Mesodermal cell (in vitro differentiated cells): Measurements from ENCODE around the gene TOP1.

Experiments used
- H3K27ac ChIP-seq: 2 replicates; pipeline ENCODE4 v1.7.0; 2013; ENCODE audit warnings: mild to moderate bottlenecking, low read depth, low read length, moderate library complexity; ENCODE audit not compliant: severe bottlenecking
- H3K36me3 ChIP-seq: 2 replicates; pipeline ENCODE4 v1.7.1; 2013; ENCODE audit warnings: mild to moderate bottlenecking, low read length, moderate library complexity; ENCODE audit not compliant: control insufficient read depth, insufficient read depth
- H3K4me1 ChIP-seq: one replicate; pipeline ENCODE4 v1.7.1; 2013; ENCODE audit warnings: mild to moderate bottlenecking, low read length; ENCODE audit not compliant: insufficient read depth, control insufficient read depth, poor library complexity, severe bottlenecking
- H3K4me3 ChIP-seq: 2 replicates; pipeline ENCODE4 v1.7.0; 2013; ENCODE audit warnings: low read length, control low read depth, mild to moderate bottlenecking; ENCODE audit not compliant: insufficient read depth, poor library complexity, severe bottlenecking; ENCODE audit errors: extremely low read depth
- H3K9me3 ChIP-seq: 2 replicates; pipeline ENCODE4 v1.7.1; 2013; ENCODE audit warnings: mild to moderate bottlenecking, low read length, moderate library complexity; ENCODE audit not compliant: control insufficient read depth
- WGBS, 2 experiments: methylation state at CpG; one replicate each; pipeline ENCODE4 v1.1.5; 2013; ENCODE audit warnings: missing lambda C conversion rate in 2 of 2; ENCODE audit not compliant: insufficient coverage in 2 of 2; 5-methylcytosine and 5-hydroxymethylcytosine counted together

Gene TOP1

GRCh38 chr20:41038149-41038877, 9.7 kb downstream of the TOP1 start:
- Histone ChIP-seq H3K4me1 (peaks cover 4% of the 10 kb centered on the region), H3K9me3 (no peaks in the 10 kb centered on the region), H3K27ac (no peak overlapping the region), H3K4me3 (no peak overlapping the region), H3K36me3 (peaks cover 78% of the 10 kb centered on the region)
- WGBS, 2 experiments: 80 to 90% methylated on average over 1 to 2 of the region's 4 CpGs

DNA sequence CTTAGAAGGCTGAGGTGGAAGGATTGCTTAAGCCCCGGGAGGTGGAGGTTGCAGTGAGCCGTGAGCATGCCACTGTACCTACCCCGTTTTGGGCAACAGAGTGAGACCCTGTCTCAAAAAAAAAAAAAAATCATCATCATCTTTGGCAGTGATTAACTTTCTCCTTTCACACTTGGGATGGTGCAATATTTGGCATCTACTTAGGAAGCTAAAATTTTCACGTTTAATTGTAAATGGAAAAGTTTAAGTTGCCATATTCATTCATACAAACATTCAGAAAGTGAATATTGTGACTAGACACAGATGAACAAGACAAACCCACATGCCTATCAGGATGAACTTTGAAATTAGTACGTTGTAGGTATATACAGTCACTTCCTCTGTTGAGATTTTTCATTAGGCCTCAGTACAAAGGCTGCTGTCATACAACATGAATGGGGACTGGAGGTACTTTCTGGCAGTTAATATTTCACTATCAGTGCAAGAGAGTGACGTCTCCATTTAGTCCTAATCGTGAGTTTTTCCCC, 10.3 kb downstream of the TOP1 start:
- WGBS, 2 experiments: 85 to 93% methylated on average over 2 of the region's 7 CpGs
- H3K36me3 ChIP-seq: peaks cover 77% of the 10 kb centered on the region
- no peak overlapping the region for H3K27ac ChIP-seq

GRCh38 chr20:41040855-41041254, 12.2 kb downstream of the TOP1 start:
- Histone ChIP-seq H3K9me3 (no peaks in the 10 kb centered on the region), H3K4me3 (no peak overlapping the region), H3K36me3 (peaks cover 59% of the 10 kb centered on the region), H3K27ac (no peak overlapping the region), H3K4me1 (no peaks in the 10 kb centered on the region)
- 100% methylated on average over 1 of the region's 1 CpG; no CpG with 5 or more reads in 1 of the 2 experiments for WGBS, 2 experiments

More for the DNA sequence above, 10.3 kb downstream of the TOP1 start:
- peaks cover 4% of the 10 kb centered on the region for H3K4me1 ChIP-seq
- H3K4me3 ChIP-seq: no peak overlapping the region
- H3K9me3 ChIP-seq: no peaks in the 10 kb centered on the region

DNA sequence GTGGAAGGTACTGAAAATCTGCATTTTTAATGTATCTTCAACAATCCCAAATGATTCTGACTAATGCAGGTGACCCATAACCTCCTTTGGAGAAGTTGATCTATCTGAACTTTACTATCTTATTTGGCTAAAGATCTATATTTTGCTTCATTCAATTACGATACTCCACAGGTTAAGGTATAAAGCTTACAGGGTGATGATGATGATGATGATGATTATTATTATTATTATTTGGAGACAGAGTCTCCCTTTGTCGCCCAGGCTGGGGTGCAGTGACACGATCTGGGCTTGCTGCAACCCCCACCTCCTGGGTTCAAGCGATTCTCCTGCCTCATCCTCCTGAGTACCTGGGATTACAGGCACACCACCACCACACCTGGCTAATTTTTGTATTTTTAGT, 13.1 kb downstream of the TOP1 start:
- 94 to 100% methylated on average over 3 of the region's 4 CpGs for WGBS, 2 experiments
- H3K9me3 ChIP-seq: no peaks in the 10 kb centered on the region
- no peak overlapping the region for H3K27ac ChIP-seq
- H3K4me1 ChIP-seq: peaks cover 6% of the 10 kb centered on the region
- H3K36me3 ChIP-seq: peaks cover 50% of the 10 kb centered on the region
- no peak overlapping the region for H3K4me3 ChIP-seq

DNA sequence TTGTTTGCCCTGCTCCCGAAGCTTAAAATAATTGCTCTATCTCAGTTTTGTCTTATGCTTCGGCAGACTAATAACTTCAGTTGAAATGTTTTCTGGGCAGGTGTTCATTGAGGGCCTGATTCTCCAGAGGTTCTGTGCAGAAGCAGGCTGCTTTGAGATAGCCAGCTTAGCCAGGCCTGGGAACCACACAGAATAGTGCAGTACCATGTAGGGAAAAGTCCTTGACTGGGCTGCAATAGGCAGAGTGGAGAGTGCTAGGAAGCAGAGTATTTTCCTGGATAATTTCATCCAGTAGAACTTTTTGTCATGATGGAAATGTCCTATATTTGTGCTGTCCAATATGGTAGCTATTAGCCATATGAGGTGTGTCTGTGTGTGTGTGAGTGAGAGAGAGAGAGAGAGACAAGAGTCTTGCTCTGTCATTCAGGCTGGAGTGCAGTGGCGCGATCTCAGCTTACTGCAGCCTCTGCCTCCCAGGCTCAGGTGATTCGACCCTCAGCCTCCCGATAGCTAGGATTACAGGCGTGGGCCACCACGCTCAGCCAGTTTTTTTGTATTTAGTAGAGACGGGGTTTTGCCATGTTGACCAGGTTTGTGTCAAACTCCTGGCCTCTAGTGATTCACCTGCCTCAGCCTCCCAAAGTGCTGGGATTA, 15.9 kb downstream of the TOP1 start:
- Histone ChIP-seq H3K27ac (no peak overlapping the region), H3K4me1 (peaks cover 23% of the 10 kb centered on the region), H3K4me3 (no peak overlapping the region), H3K36me3 (peaks cover 31% of the 10 kb centered on the region), H3K9me3 (no peaks in the 10 kb centered on the region)
- WGBS, 2 experiments: 97% methylated on average over 9 of the region's 9 CpGs

- Histone ChIP-seq H3K4me1 (peaks cover 27% of the 10 kb centered on the region), H3K4me3 (no peak overlapping the region), H3K36me3 (peaks cover 28% of the 10 kb centered on the region), H3K27ac (no peak overlapping the region), H3K9me3 (no peaks in the 10 kb centered on the region)
- WGBS, 2 experiments: 85 to 93% methylated on average over 2 of the region's 2 CpGs
These were observed 17.0 kb downstream of the TOP1 start for GRCh38 chr20:41045671-41046070.

GRCh38 chr20:41046716-41047115, 18.1 kb downstream of the TOP1 start:
- H3K4me3 ChIP-seq: no peak overlapping the region
- no peaks in the 10 kb centered on the region for H3K9me3 ChIP-seq
- peak overlapping the region; percentile 18 for H3K27ac ChIP-seq
- H3K36me3 ChIP-seq: peaks cover 20% of the 10 kb centered on the region
- WGBS, 2 experiments: 79 to 86% methylated on average over 1 to 2 of the region's 2 CpGs
- H3K4me1 ChIP-seq: peaks cover 29% of the 10 kb centered on the region

DNA sequence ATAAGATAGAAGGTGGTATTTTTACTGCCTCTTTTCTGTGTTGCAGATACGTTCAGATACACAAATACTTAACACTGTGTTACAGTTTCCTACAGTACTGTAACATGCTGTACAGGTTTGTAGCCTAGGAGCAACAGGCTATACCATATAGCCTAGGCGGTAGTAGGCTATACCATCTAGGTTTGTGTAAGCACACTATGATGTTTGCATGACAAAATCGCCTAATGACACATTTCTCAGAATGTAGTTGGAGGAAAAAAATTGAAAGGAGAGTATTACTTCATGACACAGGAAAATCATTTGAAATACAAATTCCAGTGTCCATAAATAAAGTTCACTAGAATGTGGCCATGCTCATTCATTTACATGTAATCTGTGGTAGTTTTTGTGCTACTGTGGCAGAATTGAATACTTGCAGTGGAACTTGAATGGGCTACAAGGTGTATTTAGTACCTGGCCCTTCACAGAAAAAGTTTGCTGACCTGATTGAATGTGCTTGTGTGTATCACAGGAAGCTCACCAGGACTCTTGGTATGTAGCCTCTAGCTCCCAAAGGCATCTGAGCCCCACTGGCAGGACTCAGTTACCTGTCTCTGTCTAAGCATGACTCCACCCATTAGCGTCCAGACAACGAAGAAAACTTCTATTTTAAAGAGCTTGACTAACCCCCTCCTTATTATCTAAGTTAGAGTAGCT, 18.8 kb downstream of the TOP1 start:
- no peak overlapping the region for H3K4me3 ChIP-seq
- H3K36me3 ChIP-seq: peaks cover 18% of the 10 kb centered on the region
- WGBS, 2 experiments: 59% methylated on average over 3 of the region's 5 CpGs; no CpG with 5 or more reads in 1 of the 2 experiments
- no peak overlapping the region for H3K27ac ChIP-seq
- H3K4me1 ChIP-seq: peaks cover 29% of the 10 kb centered on the region
- H3K9me3 ChIP-seq: no peaks in the 10 kb centered on the region

DNA sequence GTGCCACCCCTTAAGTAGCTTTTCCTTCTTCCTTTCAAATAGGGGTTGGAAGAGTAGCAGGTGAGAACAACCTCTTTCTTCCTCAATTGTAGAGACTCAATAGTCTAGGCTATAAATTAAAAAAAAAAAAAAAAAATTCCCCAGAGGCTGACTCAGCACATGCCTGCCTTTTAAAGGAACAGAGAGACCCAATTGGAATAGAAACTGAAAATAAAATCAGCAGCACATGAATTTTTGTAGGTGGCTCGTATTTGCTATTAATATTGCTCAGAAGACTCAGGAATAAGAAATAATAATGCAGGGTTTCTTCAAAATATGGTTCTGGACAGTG, 19.3 kb downstream of the TOP1 start:
- 67 to 71% methylated on average over 1 of the region's 1 CpG for WGBS, 2 experiments

DNA sequence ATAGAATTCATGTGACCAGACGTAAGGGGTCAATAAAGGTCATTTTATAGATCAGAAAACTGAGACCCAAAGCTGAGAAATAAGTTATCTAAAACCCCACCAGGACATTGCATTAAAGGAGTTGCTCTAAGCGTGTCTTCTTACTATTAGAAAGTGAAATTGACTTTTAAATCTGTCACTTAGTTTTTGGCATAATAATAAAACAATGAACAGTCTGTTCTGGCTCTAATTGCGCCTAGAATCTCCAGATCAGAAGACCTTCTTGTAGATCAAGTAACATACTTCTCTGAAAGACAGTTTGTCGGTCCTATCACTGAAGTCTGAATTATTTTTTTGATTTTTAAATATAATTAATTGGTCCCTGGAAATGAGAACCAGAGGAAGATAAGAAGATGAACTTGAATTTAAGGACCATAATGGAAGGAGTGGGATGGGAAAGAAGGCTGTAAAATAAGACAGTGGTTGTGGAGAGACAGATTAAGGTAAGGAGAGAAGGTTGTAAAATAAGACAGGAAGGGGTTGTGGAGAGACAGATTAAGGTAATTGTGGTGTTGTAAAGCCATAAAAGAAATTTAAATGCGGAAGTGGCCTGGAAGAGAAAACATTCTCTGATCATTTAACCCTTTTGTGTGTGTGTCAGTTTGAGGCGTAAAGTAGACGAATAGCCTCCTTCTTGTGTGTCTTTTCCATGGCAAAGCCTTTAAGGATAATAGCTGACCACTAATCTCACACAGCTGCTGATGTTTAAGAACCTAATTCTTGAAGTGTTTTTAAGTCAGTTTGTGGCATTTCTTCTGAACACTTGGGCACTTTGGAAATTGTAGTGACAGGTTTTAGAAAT, 20.1 kb downstream of the TOP1 start:
- Histone ChIP-seq H3K36me3 (peaks cover 8% of the 10 kb centered on the region), H3K4me3 (no peak overlapping the region), H3K4me1 (peaks cover 29% of the 10 kb centered on the region), H3K9me3 (no peaks in the 10 kb centered on the region), H3K27ac (no peak overlapping the region)
- WGBS, 2 experiments: 61 to 76% methylated on average over 3 of the region's 7 CpGs

More for the DNA sequence above, 19.3 kb downstream of the TOP1 start:
- Histone ChIP-seq H3K36me3 (peaks cover 13% of the 10 kb centered on the region), H3K9me3 (no peaks in the 10 kb centered on the region), H3K4me1 (peaks cover 29% of the 10 kb centered on the region), H3K27ac (no peak overlapping the region), H3K4me3 (no peak overlapping the region)
